ENCODE data around the gene IER3. TPM values are rescaled to one million over a fixed set of nuclear protein-coding genes. Genes with fewer than 3 reads are reported as not detected.

Gene IER3
- total and polyA plus RNA-seq, 2 of the 13 experiments (the other 11 are each of a cell fraction or from before 2014, with no cell fraction given) = 51.1 to 131 TPM

GRCh38 chr6:30721198-30722024, 22.9 kb downstream of the IER3 start (continued):
- peak; percentile 95 for TF ChIP-seq ZNF772 (CRISPR knock-in tag; IDR thresholded peaks at IDR 0.05)
- no peak for TF ChIP-seq ADNP (CRISPR knock-in tag; IDR thresholded peaks at IDR 0.05)
- TF ChIP-seq ZNF567 (CRISPR knock-in tag; IDR thresholded peaks at IDR 0.05; ENCODE audit: borderline replicate concordance) = no peak; the same call in 1 of the 2 replicates
- TF ChIP-seq, protein P1, sequence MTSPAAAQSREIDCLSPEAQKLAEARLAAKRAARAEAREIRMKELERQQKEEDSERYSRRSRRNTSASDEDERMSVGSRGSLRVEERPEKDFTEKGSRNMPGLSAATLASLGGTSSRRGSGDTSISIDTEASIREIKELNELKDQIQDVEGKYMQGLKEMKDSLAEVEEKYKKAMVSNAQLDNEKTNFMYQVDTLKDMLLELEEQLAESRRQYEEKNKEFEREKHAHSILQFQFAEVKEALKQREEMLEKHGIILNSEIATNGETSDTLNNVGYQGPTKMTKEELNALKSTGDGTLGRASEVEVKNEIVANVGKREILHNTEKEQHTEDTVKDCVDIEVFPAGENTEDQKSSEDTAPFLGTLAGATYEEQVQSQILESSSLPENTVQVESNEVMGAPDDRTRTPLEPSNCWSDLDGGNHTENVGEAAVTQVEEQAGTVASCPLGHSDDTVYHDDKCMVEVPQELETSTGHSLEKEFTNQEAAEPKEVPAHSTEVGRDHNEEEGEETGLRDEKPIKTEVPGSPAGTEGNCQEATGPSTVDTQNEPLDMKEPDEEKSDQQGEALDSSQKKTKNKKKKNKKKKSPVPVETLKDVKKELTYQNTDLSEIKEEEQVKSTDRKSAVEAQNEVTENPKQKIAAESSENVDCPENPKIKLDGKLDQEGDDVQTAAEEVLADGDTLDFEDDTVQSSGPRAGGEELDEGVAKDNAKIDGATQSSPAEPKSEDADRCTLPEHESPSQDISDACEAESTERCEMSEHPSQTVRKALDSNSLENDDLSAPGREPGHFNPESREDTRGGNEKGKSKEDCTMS (CRISPR knock-in tag; conservative IDR thresholded peaks at IDR 0.05) = no peak
- TF ChIP-seq ZNF318 (CRISPR knock-in tag; IDR thresholded peaks at IDR 0.05) = no peak
- TF ChIP-seq NFRKB (IDR thresholded peaks at IDR 0.05) = no peak
- TF ChIP-seq SCMH1 (CRISPR knock-in tag; IDR thresholded peaks at IDR 0.05; ENCODE audit: borderline replicate concordance) = no peak
- TF ChIP-seq NFE2L2 (IDR thresholded peaks at IDR 0.05; ENCODE audit: low read length) = no peak
- no peak for TF ChIP-seq HNRNPUL1 (IDR thresholded peaks at IDR 0.05; ENCODE audit: low read depth, low read length)
- TF ChIP-seq ZNF766 (CRISPR knock-in tag; IDR thresholded peaks at IDR 0.05; ENCODE audit: borderline replicate concordance) = no peak
- TF ChIP-seq ZBTB38 (CRISPR knock-in tag; IDR thresholded peaks at IDR 0.05) = peak; percentile 84; the same call in 1 of the 2 replicates
- no peak for TF ChIP-seq ZNF552 (CRISPR knock-in tag; IDR thresholded peaks at IDR 0.05; ENCODE audit: borderline replicate concordance)
- peak; percentile 53 for TF ChIP-seq FOXP4 (CRISPR knock-in tag; IDR thresholded peaks at IDR 0.05)
- TF ChIP-seq PRMT3 (CRISPR knock-in tag; IDR thresholded peaks at IDR 0.05; ENCODE audit: borderline replicate concordance, low read depth) = 0 out of 2 replicates have a peak, but pooled peaks have one; percentile 74
